Neural cell (in vitro differentiated cells): Measurements from ENCODE around the gene VSNL1. TPM values are rescaled to one million over a fixed set of nuclear protein-coding genes. Genes with fewer than 3 reads are reported as not detected.

Experiments used
- H2AFZ ChIP-seq: fragments of 200-600, 300-800 bp; sonication (generic), shearing (Covaris generic); 2 replicates; pipeline ENCODE4 v1.6.0; 2014; ENCODE audit warnings: low read depth, mild to moderate bottlenecking, antibody characterized with exemption, low read length, moderate library complexity
- H3F3A ChIP-seq: fragments of 200-600 bp; shearing (Covaris generic); 2 replicates; pipeline ENCODE4 v1.6.1; 2016; ENCODE audit warnings: mild to moderate bottlenecking, moderate library complexity, mixed read lengths, antibody characterized with exemption, low read length; ENCODE audit not compliant: insufficient read depth, poor library complexity, severe bottlenecking
- H3K27ac ChIP-seq: fragments of 200-600, 300-800 bp; sonication (generic), shearing (Covaris generic); 2 replicates; pipeline ENCODE4 v1.5.1; 2014; ENCODE audit warnings: mild to moderate bottlenecking, low read length, moderate library complexity
- H3K27me3 ChIP-seq: fragments of 300-800, 200-600 bp; sonication (generic), shearing (Covaris generic); 2 replicates; pipeline ENCODE4 v1.6.0; 2014; ENCODE audit warnings: mild to moderate bottlenecking, low read depth, low read length, moderate library complexity; ENCODE audit not compliant: insufficient read depth
- H3K36me3 ChIP-seq: fragments of 300-800, 200-600 bp; sonication (generic), shearing (Covaris generic); 2 replicates; pipeline ENCODE4 v1.5.1; 2014; ENCODE audit warnings: mild to moderate bottlenecking, antibody characterized with exemption, low read length, moderate library complexity; ENCODE audit not compliant: insufficient read depth
- H3K4me2 ChIP-seq: fragments of 300-800, 200-600 bp; sonication (generic), shearing (Covaris generic); 2 replicates; pipeline ENCODE4 v1.6.0; 2014; ENCODE audit warnings: mild to moderate bottlenecking, low read length
- H3K4me3 ChIP-seq: fragments of 300-800, 200-600 bp; sonication (generic), shearing (Covaris generic); 2 replicates; pipeline ENCODE4 v1.5.1; 2014; ENCODE audit warnings: mild to moderate bottlenecking, low read length, moderate library complexity
- H3K79me2 ChIP-seq: fragments of 200-600 bp; shearing (Covaris generic); replicated peaks from 2 replicates; pipeline ENCODE4 v1.6.0; 2014; ENCODE audit warnings: mild to moderate bottlenecking, low read length, moderate library complexity; ENCODE audit not compliant: insufficient read depth
- H3K9ac ChIP-seq: fragments of 300-800, 200-600 bp; sonication (generic), shearing (Covaris generic); 2 replicates; pipeline ENCODE4 v1.6.1; 2016; ENCODE audit warnings: mild to moderate bottlenecking, low read length, mixed read lengths
- H3K9me2 ChIP-seq: fragments of 200-600 bp; shearing (Covaris generic); 2 replicates; pipeline ENCODE4 v1.6.1; 2016; ENCODE audit warnings: mild to moderate bottlenecking, low read length, mixed read lengths; ENCODE audit not compliant: insufficient read depth
- H3K9me3 ChIP-seq: fragments of 200-600, 300-800 bp; sonication (generic), shearing (Covaris generic); 2 replicates; pipeline ENCODE4 v1.6.1; 2016; ENCODE audit warnings: mild to moderate bottlenecking, mixed run types, low read length, moderate library complexity, mixed read lengths
- H4K20me1 ChIP-seq: fragments of 200-600 bp; shearing (Covaris generic); 2 replicates; pipeline ENCODE4 v1.6.1; 2016; ENCODE audit warnings: mild to moderate bottlenecking, mixed run types; ENCODE audit not compliant: insufficient read depth
- CTCF ChIP-seq: fragments of 450-650 bp; IDR thresholded peaks from 2 replicates; pipeline ENCODE4 v1.5.1; 2014; ENCODE audit warnings: antibody characterized with exemption, mild to moderate bottlenecking, moderate library complexity; ENCODE audit not compliant: poor library complexity, severe bottlenecking
- EP300 ChIP-seq: fragments of 450-650 bp; conservative IDR thresholded peaks from 2 replicates; pipeline ENCODE4 v1.6.1; 2014; ENCODE audit warnings: antibody characterized with exemption, mild to moderate bottlenecking, moderate library complexity; ENCODE audit not compliant: poor library complexity, severe bottlenecking
- EZH2 ChIP-seq: fragments of 200-600, 300-800 bp; shearing (Covaris generic), sonication (generic); IDR thresholded peaks from 2 replicates; pipeline ENCODE4 v1.6.1; 2014; ENCODE audit warnings: antibody characterized with exemption, low read length, borderline replicate concordance, mild to moderate bottlenecking; ENCODE audit not compliant: insufficient read depth, poor library complexity, severe bottlenecking
- MXI1 ChIP-seq: fragments of 450-650 bp; conservative IDR thresholded peaks from 2 replicates; pipeline ENCODE4 v1.6.1; 2014; ENCODE audit warnings: antibody characterized with exemption, mild to moderate bottlenecking; ENCODE audit not compliant: poor library complexity, severe bottlenecking
- POLR2AphosphoS5 ChIP-seq: IDR thresholded peaks from 2 replicates; pipeline ENCODE4 v1.6.1; 2012
- RAD21 ChIP-seq: fragments of 450-650 bp; conservative IDR thresholded peaks from 2 replicates; pipeline ENCODE4 v1.6.1; 2014; ENCODE audit warnings: antibody characterized with exemption, mild to moderate bottlenecking, moderate library complexity
- REST ChIP-seq: IDR thresholded peaks from 2 replicates; pipeline ENCODE4 v1.6.1; 2012; ENCODE audit warnings: borderline replicate concordance
- SMC3 ChIP-seq: fragments of 450-650 bp; conservative IDR thresholded peaks from 2 replicates; pipeline ENCODE4 v1.6.1; 2014; ENCODE audit warnings: antibody characterized with exemption, mild to moderate bottlenecking, moderate library complexity; ENCODE audit not compliant: poor library complexity
- TAF1 ChIP-seq: IDR thresholded peaks from 2 replicates; pipeline ENCODE4 v1.6.1; 2012; ENCODE audit warnings: low read depth
- polyA plus RNA-seq: library from polyadenylated mRNA; depleted of rRNA; stranded (reverse); fragments of >200 nt; gene quantifications from 2 replicates; pipeline ENCODE4 v1.2.3, GENCODE V29; 2014

VSNL1 gene
- polyA plus RNA-seq, 1 donor from 2014 or later = 69.7 TPM

GRCh38 chr2:17620280-17620679 lies 79.8 kb downstream of the VSNL1 start:
- Histone ChIP-seq H3K9ac (no peak overlapping the region), H3K79me2 (no peaks in the 10 kb centered on the region), H3K36me3 (no peaks in the 10 kb centered on the region), H3K4me3 (no peak overlapping the region), H3F3A (no peaks in the 10 kb centered on the region), H3K27ac (no peak overlapping the region), H3K4me2 (no peak overlapping the region), H2AFZ (no peak overlapping the region), H4K20me1 (no peaks in the 10 kb centered on the region), H3K27me3 (no peaks in the 10 kb centered on the region), H3K9me2 (no peaks in the 10 kb centered on the region), H3K9me3 (no peaks in the 10 kb centered on the region)
- TF ChIP-seq EP300 = no peak
- no peak for TF ChIP-seq POLR2AphosphoS5
- no peak for TF ChIP-seq MXI1
- no peak for TF ChIP-seq CTCF
- TF ChIP-seq SMC3 = no peak
- no peak for TF ChIP-seq TAF1
- TF ChIP-seq EZH2 = no peak
- TF ChIP-seq REST = no peak
- no peak for TF ChIP-seq RAD21

GRCh38 chr2:17620841-17621240 lies 80.3 kb downstream of the VSNL1 start:
- TF ChIP-seq CTCF = no peak
- no peak for TF ChIP-seq POLR2AphosphoS5
- TF ChIP-seq TAF1 = no peak
- no peak for TF ChIP-seq EP300
- no peak for TF ChIP-seq RAD21
- TF ChIP-seq EZH2 = no peak
- no peak for TF ChIP-seq MXI1
- no peak for TF ChIP-seq REST
- no peak for TF ChIP-seq SMC3
- no peak overlapping the region for H3K27ac ChIP-seq
- H3K4me2 ChIP-seq = no peak overlapping the region
- H4K20me1 ChIP-seq = no peaks in the 10 kb centered on the region
- H3K9me3 ChIP-seq = no peaks in the 10 kb centered on the region
- H3K9me2 ChIP-seq = no peaks in the 10 kb centered on the region
- no peaks in the 10 kb centered on the region for H3K27me3 ChIP-seq
- H3K4me3 ChIP-seq = no peak overlapping the region
- H3F3A ChIP-seq = no peaks in the 10 kb centered on the region
- no peak overlapping the region for H3K9ac ChIP-seq
- H3K79me2 ChIP-seq = no peaks in the 10 kb centered on the region
- no peak overlapping the region for H2AFZ ChIP-seq
- no peaks in the 10 kb centered on the region for H3K36me3 ChIP-seq
